SK-N-SH (cell line): ENCODE data around the gene A1BG. TPM values are rescaled to one million over a fixed set of nuclear protein-coding genes. Genes with fewer than 3 reads are reported as not detected.
A peak's percentile ranks its signal among the peaks of the same experiment; 100 is the strongest.

Experiments
- CTCF ChIA-PET: fragments of 300-600, 350-600 bp; formaldehyde crosslinking; extraction: SDS; loops from one replicate; lab custom pipeline; 2021; lab: Yijun Ruan, JAX
- POLR2A ChIA-PET: fragments of 350-600 bp; sonication (Branson Sonifier 250); formaldehyde crosslinking; extraction: SDS; loops from one replicate; lab custom pipeline; 2020; ENCODE audit warnings: antibody characterized with exemption, inconsistent platforms; lab: Yijun Ruan, JAX
- DNase-seq: peaks from one replicate; pipeline ENCODE4 v3.0.0; 2012
- H2AFZ ChIP-seq: fragments of 200-600 bp; sonication (generic); 2 replicates; pipeline ENCODE4 v1.8.1; 2016; ENCODE audit warnings: antibody characterized with exemption, mild to moderate bottlenecking, low read depth
- H3F3A ChIP-seq: fragments of 200-600 bp; sonication (generic); replicated peaks from 2 replicates; pipeline ENCODE3; 2016; ENCODE audit warnings: antibody characterized with exemption, mild to moderate bottlenecking; ENCODE audit not compliant: insufficient read depth
- H3K27ac ChIP-seq, 2 experiments: fragments of 200-500 bp in 1 of 2; fragments of 200-600 bp in 1 of 2; sonication (Bioruptor generic) in 1 of 2; sonication (generic), shearing (Covaris generic) in 1 of 2; 2 replicates each; pipeline versions ENCODE4 v1.5.1 to v1.6.1; 2014 to 2016; ENCODE audit warnings: low read depth in 2 of 2, inconsistent platforms in 1 of 2, low read length in 1 of 2, mild to moderate bottlenecking in 1 of 2, mixed read lengths in 1 of 2
- H3K27me3 ChIP-seq: fragments of 200-600 bp; sonication (generic), shearing (Covaris generic); 2 replicates; pipeline ENCODE4 v1.6.1; 2016; ENCODE audit warnings: mixed run types; ENCODE audit not compliant: insufficient read depth
- H3K36me3 ChIP-seq, 2 experiments: fragments of 200-500 bp in 1 of 2; fragments of 200-600 bp in 1 of 2; sonication (Bioruptor generic) in 1 of 2; sonication (generic) in 1 of 2; replicated peaks in 1 of 2; 2 replicates each; pipeline versions ENCODE3 to v1.5.1; 2014 to 2016; ENCODE audit warnings: low read length in 1 of 2, mild to moderate bottlenecking in 1 of 2; ENCODE audit not compliant: insufficient read depth in 2 of 2, control insufficient read depth in 1 of 2
- H3K4me1 ChIP-seq, 2 experiments: fragments of 200-500 bp in 1 of 2; fragments of 200-600 bp in 1 of 2; sonication (Bioruptor generic) in 1 of 2; sonication (generic), shearing (Covaris generic) in 1 of 2; 2 replicates each; pipeline versions ENCODE4 v1.5.1 to v1.6.1; 2014 to 2016; ENCODE audit warnings: low read depth in 1 of 2, low read length in 1 of 2, mixed run types in 1 of 2; ENCODE audit not compliant: insufficient read depth in 2 of 2, control insufficient read depth in 1 of 2
- H3K4me2 ChIP-seq: fragments of 200-600 bp; sonication (generic), shearing (Covaris generic); 2 replicates; pipeline ENCODE4 v1.6.1; 2017; ENCODE audit warnings: mixed run types
- H3K4me3 ChIP-seq, 2 experiments: fragments of 200-500 bp in 1 of 2; fragments of 200-600 bp in 1 of 2; sonication (Bioruptor generic) in 1 of 2; sonication (generic), shearing (Covaris generic) in 1 of 2; 2 replicates each; pipeline versions ENCODE4 v1.5.1 to v1.8.1; 2014 to 2016; ENCODE audit warnings: low read depth in 2 of 2, inconsistent platforms in 1 of 2, low read length in 1 of 2, mild to moderate bottlenecking in 1 of 2, mixed read lengths in 1 of 2, moderate library complexity in 1 of 2
- H3K79me2 ChIP-seq: fragments of 200-600 bp; sonication (generic); 2 replicates; pipeline ENCODE4 v1.8.1; 2017; ENCODE audit warnings: mild to moderate bottlenecking; ENCODE audit not compliant: insufficient read depth
- H3K9ac ChIP-seq: fragments of 200-600 bp; sonication (generic); 2 replicates; pipeline ENCODE4 v1.6.1; 2017; ENCODE audit warnings: mixed run types
- H3K9me2 ChIP-seq: fragments of 200-600 bp; sonication (generic); 2 replicates; pipeline ENCODE4 v1.6.1; 2017; ENCODE audit warnings: mixed run types
- H3K9me3 ChIP-seq: fragments of 200-600 bp; sonication (generic); 2 replicates; pipeline ENCODE4 v1.6.1; 2017; ENCODE audit warnings: mixed run types, mild to moderate bottlenecking, moderate library complexity
- H4K20me1 ChIP-seq: fragments of 200-600 bp; sonication (generic); 2 replicates; pipeline ENCODE4 v1.6.1; 2017; ENCODE audit warnings: mild to moderate bottlenecking, mixed run types; ENCODE audit not compliant: insufficient read depth
- CHD2 ChIP-seq: fragments of 150-350 bp; IDR thresholded peaks from 2 replicates; pipeline ENCODE4 v1.6.1; 2018; ENCODE audit warnings: low read length; ENCODE audit not compliant: partially characterized antibody
- CTCF ChIP-seq: fragments of 200-600 bp; sonication (generic); IDR thresholded peaks from 2 replicates; pipeline ENCODE4 v1.6.1; 2017; ENCODE audit warnings: antibody characterized with exemption, mild to moderate bottlenecking, moderate library complexity
- ELF1 ChIP-seq: IDR thresholded peaks from 2 replicates; pipeline ENCODE4 v1.4.0; 2012
- EP300 ChIP-seq, 2 experiments: IDR thresholded peaks; 2 replicates each; pipeline versions ENCODE4 v1.4.0 to v1.6.1; 2012; ENCODE audit warnings: borderline replicate concordance in 1 of 2, low read depth in 1 of 2, low read length in 1 of 2
- EZH2phosphoT487 ChIP-seq: fragments of 200-600 bp; sonication (generic); IDR thresholded peaks from 2 replicates; pipeline ENCODE4 v1.6.1; 2017; ENCODE audit warnings: low read depth, mixed run types, mild to moderate bottlenecking, antibody characterized with exemption, moderate library complexity, borderline replicate concordance
- FOSL2 ChIP-seq: IDR thresholded peaks from 2 replicates; pipeline ENCODE4 v1.4.0; 2012; ENCODE audit warnings: low read depth, mild to moderate bottlenecking, moderate library complexity, borderline replicate concordance
- JUND ChIP-seq: IDR thresholded peaks from 2 replicates; pipeline ENCODE4 v1.4.0; 2012
- MAX ChIP-seq: IDR thresholded peaks from 2 replicates; pipeline ENCODE4 v1.4.0; 2012; ENCODE audit warnings: low read depth
- MEF2A ChIP-seq: IDR thresholded peaks from 2 replicates; pipeline ENCODE4 v1.4.0; 2012; ENCODE audit warnings: low read depth, borderline replicate concordance
- MXI1 ChIP-seq: IDR thresholded peaks from 2 replicates; pipeline ENCODE4 v1.6.1; 2012; ENCODE audit warnings: mild to moderate bottlenecking, low read depth, low read length, improper control_type of control experiment
- PBX3 ChIP-seq: IDR thresholded peaks from 2 replicates; pipeline ENCODE4; 2012
- RAD21 ChIP-seq: IDR thresholded peaks from 2 replicates; pipeline ENCODE4 v1.6.1; 2012; ENCODE audit warnings: mild to moderate bottlenecking, low read length
- RCOR1 ChIP-seq: fragments of 150-350 bp; IDR thresholded peaks from 2 replicates; pipeline ENCODE4 v1.6.1; 2017; ENCODE audit warnings: antibody characterized with exemption, low read length
- REST ChIP-seq: IDR thresholded peaks from 2 replicates; pipeline ENCODE4 v1.6.1; 2012; ENCODE audit warnings: mild to moderate bottlenecking, low read depth, low read length, moderate library complexity
- RFX5 ChIP-seq: IDR thresholded peaks from 2 replicates; pipeline ENCODE4 v1.6.1; 2012; ENCODE audit warnings: mild to moderate bottlenecking, improper control_type of control experiment, low read length
- RXRA ChIP-seq: IDR thresholded peaks from 2 replicates; pipeline ENCODE4 v1.4.0; 2012; ENCODE audit warnings: low read depth, mild to moderate bottlenecking, borderline replicate concordance
- SIN3A ChIP-seq: IDR thresholded peaks from 2 replicates; pipeline ENCODE4 v1.6.1; 2012; ENCODE audit warnings: low read depth, mild to moderate bottlenecking, low read length, moderate library complexity, borderline replicate concordance
- SMC3 ChIP-seq: IDR thresholded peaks from 2 replicates; pipeline ENCODE4 v1.6.1; 2012; ENCODE audit warnings: low read depth, low read length, improper control_type of control experiment
- TAF1 ChIP-seq: IDR thresholded peaks from 2 replicates; pipeline ENCODE4 v1.6.1; 2012; ENCODE audit warnings: low read depth, mild to moderate bottlenecking, low read length, moderate library complexity, borderline replicate concordance
- TCF12 ChIP-seq: IDR thresholded peaks from 2 replicates; pipeline ENCODE4 v1.4.0; 2012
- USF1 ChIP-seq: IDR thresholded peaks from 2 replicates; pipeline ENCODE4 v1.4.0; 2012; ENCODE audit warnings: low read depth, borderline replicate concordance
- USF2 ChIP-seq: fragments of 150-350 bp; IDR thresholded peaks from 2 replicates; pipeline ENCODE4 v1.6.1; 2017; ENCODE audit warnings: antibody characterized with exemption, low read length, low read depth, borderline replicate concordance
- YY1 ChIP-seq: IDR thresholded peaks from 2 replicates; pipeline ENCODE4 v1.4.0; 2012; ENCODE audit warnings: low read depth, mild to moderate bottlenecking
- ZBTB33 ChIP-seq: IDR thresholded peaks from 2 replicates; pipeline ENCODE4 v1.4.0; 2012; ENCODE audit warnings: low read depth, borderline replicate concordance
- WGBS: methylation state at CpG from one replicate; pipeline ENCODE4 v1.1.6; 2017; ENCODE audit warnings: low lambda C conversion rate; 5-methylcytosine and 5-hydroxymethylcytosine counted together
- polyA plus RNA-seq, 3 experiments: library from polyadenylated mRNA; depleted of rRNA; stranded (reverse); fragments of >200 nt; gene quantifications; 2 replicates each; pipeline ENCODE4 v1.2.3, GENCODE V29; 2012

The A1BG gene
- polyA plus RNA-seq, 1 of the 3 experiments (the other 2 are of a cell fraction) = 62.6 TPM

- CTCF ChIA-PET = interaction anchor here (1.0 to 3.7 kb wide), 7 partner anchors 18 to 191 kb away, joined by 3 to 17 read pairs (median 4); partner anchors contain the start of gene ZBTB45
- H3K4me1 ChIP-seq = peaks cover 0 to 19% of the 10 kb centered on the region in 2 experiments; a peak in 1 of 4 replicates
- peak; percentile 61 for DNase-seq
- H3K36me3 ChIP-seq = no peaks in the 10 kb centered on the region
- H3K4me2 ChIP-seq = peak overlapping the region; percentile 92; the same call in 1 of the 2 replicates
- H3K4me3 ChIP-seq = no peak overlapping the region; a peak in 1 of 4 replicates
- no peaks in the 10 kb centered on the region for H3F3A ChIP-seq
- 71% methylated on average over 10 of the region's 10 CpGs for WGBS
- no peak overlapping the region for H2AFZ ChIP-seq
- H3K9me3 ChIP-seq = no peaks in the 10 kb centered on the region
- H3K9me2 ChIP-seq = no peaks in the 10 kb centered on the region
- H3K9ac ChIP-seq = no peak overlapping the region
- no peaks in the 10 kb centered on the region for H3K27me3 ChIP-seq
- no peaks in the 10 kb centered on the region for H4K20me1 ChIP-seq
- POLR2A ChIA-PET = interaction anchor here (0.9 kb wide), 1 partner anchor 58 kb away, joined by 3 read pairs; the partner anchor contains the start of gene RPS5
- peak; percentile 42 for TF ChIP-seq CTCF
- TF ChIP-seq REST = no peak
- no peak for TF ChIP-seq YY1
- no peak for TF ChIP-seq SIN3A
- no peak for TF ChIP-seq TAF1
- no peak for TF ChIP-seq RFX5
- peak; percentile 60 for TF ChIP-seq RAD21
- no peak for TF ChIP-seq EZH2phosphoT487
- TF ChIP-seq USF2 = no peak
- TF ChIP-seq FOSL2 = no peak
- TF ChIP-seq MEF2A = no peak
- no peak for TF ChIP-seq JUND
- TF ChIP-seq MXI1 = no peak
- no peak for TF ChIP-seq RXRA
- TF ChIP-seq SMC3 = peak; percentile 40; the same call in 1 of the 2 replicates
- no peak for TF ChIP-seq ZBTB33
- TF ChIP-seq MAX = no peak
- no peak for TF ChIP-seq TCF12
- no peak for TF ChIP-seq EP300 (IDR thresholded peaks at IDR 0.05; ENCODE audit: borderline replicate concordance in 1 of 2, low read depth in 1 of 2, low read length in 1 of 2)
- TF ChIP-seq PBX3 = no peak
- TF ChIP-seq CHD2 = no peak
- no peak for TF ChIP-seq USF1
- TF ChIP-seq RCOR1 = no peak
- TF ChIP-seq ELF1 = no peak
- H3K79me2 ChIP-seq = peaks cover 54% of the 10 kb centered on the region
- H3K27ac ChIP-seq = no peak overlapping the region
Measured at GRCh38 chr19:58328999-58329398, 24.3 kb downstream of the A1BG start.
